ENCODE measurements around the gene AVPR2. TPM values are rescaled to one million over a fixed set of nuclear protein-coding genes. Genes with fewer than 3 reads are reported as not detected.

AVPR2 gene
- total RNA-seq, 1 experiment from 2014 or later: not detected

DNA sequence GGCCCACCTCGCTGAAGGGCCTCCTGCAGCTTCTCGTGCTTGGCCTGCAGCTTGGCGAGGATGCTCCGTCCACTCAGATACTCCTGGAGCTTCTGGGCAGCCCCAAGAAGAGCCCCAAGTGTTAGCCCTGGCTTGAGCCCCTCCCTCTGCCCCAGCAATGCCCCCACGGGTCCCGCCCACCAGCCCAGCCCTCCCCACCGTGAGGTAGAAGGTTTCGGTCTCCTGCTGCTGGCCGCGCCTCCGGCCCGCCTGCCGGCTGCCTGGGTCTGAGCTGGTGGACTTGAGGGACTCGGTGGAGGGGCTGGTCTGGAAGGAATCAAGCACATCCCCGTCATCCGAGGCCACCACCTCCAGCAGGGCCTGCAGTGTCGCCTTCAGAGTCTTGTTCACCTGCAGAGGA, 8.7 kb downstream of the AVPR2 start:
- no peak for DNase-seq (ENCODE audit: low read depth)

GRCh38 chrX:153913701-153914100, 9.2 kb downstream of the AVPR2 start:
- DNase-seq (ENCODE audit: low read depth): no peak

DNA sequence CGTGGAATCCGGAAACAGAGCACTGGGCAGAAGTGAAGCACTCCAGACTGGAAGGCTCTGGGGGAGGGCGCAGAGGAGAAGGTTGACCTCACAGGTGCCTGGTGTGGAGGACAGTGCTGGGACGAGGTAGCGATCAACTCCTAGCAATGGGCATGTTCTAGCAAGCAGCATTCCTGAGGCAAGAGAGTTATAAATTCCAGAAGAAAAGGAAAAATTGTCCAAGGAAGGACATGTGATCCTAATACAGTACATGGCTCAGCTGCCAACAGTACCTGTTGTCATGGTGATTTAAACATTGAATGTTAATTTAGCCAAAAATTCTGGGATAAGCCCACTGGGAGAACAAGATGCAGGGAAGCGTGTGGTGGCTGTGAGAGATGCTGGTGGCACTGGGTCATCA, 13.4 kb downstream of the AVPR2 start:
- DNase-seq (ENCODE audit: low read depth): no peak

DNA sequence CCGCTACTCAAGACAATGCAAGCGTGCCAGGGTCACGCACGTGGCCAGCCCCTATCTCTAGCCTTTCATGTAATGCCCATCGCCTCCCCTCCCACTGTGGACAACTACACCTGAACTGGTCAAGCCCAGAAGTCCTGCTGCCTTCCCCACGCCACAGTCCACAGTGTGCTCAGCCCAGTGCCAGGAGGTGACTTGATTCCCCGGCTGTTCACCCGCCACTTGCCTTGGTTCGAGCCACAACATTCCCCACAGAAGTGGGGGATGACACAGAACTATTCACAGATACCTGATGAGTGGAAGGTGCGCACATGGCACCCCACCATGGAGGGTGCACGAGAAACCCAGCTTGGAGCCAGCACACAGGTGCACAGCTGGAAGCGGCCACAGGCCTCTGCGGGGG, 14.8 kb downstream of the AVPR2 start:
- DNase-seq (ENCODE audit: low read depth): no peak

GRCh38 chrX:153920546-153920945, 16.1 kb downstream of the AVPR2 start:
- DNase-seq (ENCODE audit: low read depth): no peak

GRCh38 chrX:153921070-153921469, 16.6 kb downstream of the AVPR2 start:
- DNase-seq (ENCODE audit: low read depth): no peak

DNA sequence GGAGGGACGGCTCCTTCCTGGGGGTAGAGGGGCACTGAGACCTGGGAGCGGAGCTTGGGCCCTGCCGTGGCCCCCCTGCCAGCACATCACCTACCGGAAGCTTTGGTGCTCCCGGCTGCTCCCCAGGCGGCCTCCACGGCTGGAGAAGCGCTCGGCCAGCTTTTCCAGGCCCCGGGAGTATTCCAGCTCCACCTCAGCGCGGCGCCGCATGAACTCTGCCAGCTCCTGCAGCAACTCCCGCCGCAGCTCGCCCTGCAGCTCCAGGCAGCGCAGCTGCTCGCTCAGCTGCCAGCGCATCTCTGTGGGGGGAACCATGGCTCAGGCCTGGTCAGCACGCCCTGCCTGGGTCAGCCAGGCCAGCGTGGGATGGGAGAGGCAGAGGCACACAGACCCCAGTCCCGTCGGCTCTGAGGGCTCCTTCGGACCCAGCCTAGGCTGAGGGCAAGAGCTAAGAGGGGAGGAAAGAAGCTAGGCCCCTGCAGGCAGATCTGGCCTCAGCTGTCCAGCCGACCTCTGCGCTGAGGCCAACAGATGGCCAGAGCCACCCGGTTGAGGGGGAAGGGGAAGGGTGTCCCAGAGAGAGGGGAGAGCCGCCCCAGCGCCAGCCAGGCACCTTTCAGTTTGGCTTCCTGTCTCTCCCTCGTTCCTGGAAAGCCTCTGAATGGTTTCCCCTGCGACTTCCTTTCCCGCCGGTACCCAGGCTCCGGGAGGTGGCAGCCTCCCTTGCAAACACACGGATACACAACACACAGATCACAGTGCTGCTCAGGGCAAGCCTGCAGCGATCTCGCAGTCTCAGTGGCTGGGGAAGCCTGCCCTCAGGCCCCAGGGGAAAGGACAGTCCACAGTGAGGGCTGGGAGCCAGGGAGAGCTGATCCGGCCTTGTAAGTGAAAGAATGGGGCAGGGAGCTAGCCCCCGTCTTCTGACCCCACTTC, 17.3 kb downstream of the AVPR2 start:
- DNase-seq (ENCODE audit: low read depth): no peak

DNA sequence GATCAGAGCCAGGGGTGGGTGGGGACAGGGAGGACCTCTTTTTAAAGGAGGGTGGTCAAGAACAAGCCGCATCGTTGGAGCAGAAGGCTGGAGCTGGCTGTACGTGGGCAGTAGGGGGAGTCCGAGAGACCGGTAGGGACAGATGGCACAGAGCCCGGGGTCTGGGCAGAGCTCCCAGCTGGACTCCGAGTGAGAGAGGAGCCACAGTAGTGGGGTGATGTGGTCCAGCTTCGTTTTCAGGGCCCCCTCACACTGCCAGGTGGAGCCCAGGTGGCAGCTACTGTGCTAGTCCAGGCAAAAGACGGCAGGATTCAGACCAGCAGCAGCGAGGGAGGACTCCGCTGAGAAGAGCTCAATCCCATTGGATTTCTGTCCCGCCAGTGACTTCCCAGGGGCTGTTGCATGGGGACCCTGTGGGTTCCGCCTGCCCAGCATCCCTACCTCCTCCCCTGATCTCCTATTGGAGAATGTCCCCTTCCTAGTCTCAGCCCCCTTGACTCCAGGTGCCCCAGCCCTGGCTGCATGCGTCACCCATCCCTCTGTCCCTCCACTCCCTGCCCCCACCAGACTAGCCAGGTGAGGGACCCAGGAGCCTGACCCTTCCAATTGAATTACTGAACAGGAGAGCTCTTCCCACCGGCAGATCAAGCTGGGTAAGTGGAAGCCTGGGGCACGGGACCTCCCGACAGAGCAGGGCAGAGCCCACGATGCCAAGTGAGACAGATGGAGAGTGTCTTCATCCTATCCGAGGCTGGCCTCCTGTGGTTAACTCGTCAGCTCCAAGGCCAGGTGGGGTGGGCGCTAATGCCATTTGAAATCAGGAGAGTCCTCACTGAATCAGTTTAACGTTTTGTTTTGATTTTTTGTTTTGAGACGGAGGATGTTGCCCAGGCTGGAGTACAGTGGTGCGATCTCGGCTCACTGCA, 18.7 kb downstream of the AVPR2 start:
- peak; percentile 59 for DNase-seq (ENCODE audit: low read depth)

DNA sequence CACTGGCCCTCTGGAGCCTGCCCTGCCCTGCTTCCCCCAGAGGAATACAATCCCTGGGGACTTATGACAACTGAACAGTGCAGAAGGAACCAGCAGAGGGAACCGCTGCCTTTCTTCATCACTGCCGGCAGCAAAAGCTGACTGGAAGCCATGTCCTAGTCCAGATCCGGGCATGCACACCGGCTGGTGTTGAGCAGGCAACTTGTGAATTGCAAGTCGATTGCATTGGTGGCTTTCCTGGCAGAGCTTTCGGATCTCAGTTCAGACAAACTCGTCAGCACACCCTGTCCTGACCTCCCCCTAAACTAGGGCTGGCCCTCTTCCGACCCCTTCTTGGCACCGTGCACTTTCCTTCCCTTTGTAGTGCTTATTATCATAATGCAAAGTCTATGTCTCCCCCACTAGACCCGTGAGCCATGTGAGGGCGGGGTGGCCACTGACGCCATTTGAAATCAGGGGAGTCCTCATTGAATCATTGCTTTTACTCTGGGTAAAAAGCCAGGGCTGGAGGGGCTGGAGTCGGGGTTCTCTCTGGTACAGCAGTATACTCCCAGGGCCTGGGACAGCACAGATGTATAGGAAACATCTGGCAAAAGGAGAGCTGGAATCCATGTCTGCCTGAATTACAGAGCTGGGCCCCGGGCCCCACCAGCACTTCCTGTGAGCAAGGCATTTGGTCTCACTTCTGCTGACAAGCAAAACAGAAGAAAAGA, 19.8 kb downstream of the AVPR2 start:
- no peak for DNase-seq (ENCODE audit: low read depth)

DNA sequence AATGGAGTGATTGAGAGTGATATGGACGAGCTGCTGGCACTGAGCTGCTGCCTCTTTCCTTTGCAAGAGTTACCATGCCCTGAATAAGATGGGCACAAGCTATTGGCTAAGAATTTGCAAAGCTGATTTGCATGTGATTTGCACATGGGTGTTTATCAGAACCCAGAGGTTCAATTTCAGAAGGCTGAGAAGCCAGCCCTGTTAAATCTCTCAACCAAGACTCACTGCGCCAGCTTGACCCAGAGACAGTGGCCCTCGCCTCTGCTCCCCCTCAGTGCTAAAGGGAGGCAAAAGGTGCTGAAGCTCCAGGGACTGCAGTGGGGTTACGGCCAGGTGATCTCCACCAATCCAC, 20.9 kb downstream of the AVPR2 start:
- DNase-seq (ENCODE audit: low read depth): no peak

DNA sequence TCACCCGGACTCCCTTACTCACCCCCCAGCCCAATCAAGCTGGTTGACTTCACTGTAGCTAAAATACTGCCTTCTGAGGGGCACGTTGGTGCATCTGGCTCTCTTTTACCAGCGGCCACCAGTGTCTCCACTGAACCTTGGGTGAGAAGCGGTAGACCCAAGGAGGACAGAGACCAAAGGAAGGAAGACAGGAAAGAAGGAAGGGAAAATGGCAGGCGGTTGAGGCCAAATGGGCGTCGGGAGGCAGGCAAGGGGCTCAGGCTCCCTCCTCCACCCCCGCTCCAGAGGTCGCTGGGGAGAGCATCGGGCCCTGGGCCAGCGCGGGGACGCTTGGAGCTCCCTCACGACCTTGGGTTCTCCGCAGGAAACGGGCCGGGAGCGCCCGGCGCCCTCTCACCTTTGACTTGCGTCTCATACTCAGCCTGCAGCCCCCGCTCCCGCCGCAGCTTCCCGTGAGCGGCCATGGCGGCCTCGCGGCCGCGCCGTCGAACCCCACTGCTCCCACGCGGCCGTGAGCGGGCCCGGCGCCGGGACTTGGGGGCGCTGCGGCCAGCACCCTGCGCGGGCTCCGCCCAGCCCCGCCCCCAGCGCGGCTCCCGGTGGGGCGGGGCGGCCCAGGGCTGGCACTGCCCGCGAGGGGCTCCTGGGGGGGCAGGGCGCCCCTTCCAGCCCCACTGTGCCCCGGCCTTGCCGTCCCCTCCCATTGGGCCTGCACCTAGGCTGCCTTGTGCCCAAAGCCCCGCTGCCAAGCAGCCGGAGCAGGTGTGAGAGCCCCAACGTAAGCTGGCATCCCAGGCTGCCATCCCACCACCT, 21.5 kb downstream of the AVPR2 start, which contains the start of gene ARHGAP4:
Gene ARHGAP4 (minus strand): TSS at position 526 of the 813 bp plus-strand sequence. CDS start 62 bp downstream, at position 464.
- DNase-seq (ENCODE audit: low read depth): no peak

- no peak for DNase-seq (ENCODE audit: low read depth)
Measured at GRCh38 chrX:153926552-153926857, 22.0 kb downstream of the AVPR2 start.

GRCh38 chrX:153926858-153927671, 22.6 kb downstream of the AVPR2 start:
- peak; percentile 49 for DNase-seq (ENCODE audit: low read depth)

- DNase-seq (ENCODE audit: low read depth): no peak
Measured at GRCh38 chrX:153927672-153927921, 23.1 kb downstream of the AVPR2 start.

DNA sequence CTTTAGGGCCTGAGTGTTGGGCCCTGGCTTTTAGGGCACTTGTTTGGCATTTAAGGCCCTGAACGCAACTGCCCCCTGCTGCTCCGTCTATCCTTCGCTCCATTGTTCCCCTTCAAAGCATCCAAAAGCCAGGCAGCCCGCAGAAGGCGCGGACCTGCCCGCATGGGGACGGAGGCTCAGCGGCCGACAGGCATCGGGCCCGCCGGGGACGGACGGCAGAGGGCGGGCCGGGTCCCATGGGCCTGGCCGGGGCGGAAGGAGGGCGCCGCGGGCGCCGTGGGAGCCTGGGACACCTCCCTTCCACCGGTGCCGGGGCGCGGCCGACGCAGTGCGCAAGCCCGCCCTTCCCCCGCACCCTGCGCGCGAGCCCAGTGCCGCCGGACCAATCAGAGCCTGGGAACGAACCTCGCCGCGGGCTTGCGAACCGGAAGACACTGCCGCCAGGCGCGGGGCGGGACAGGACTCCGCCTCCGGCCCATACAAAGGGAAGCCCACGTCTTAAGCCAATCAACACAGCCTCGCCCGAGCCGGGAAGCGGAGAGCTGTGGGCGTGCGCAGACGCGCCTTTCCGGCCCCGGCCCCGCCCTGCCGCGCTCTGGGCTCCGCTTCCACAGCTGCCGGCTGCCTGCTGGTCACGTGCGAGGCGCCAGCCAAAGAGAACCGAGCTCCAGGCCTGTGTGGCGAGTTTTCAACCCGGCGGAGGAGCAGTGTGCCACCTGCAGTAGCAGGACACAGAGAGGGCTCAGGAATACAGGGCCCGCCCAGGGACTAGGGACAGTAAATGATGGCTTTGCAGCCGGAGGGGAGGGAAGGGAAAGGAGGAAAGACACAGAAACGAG, 23.7 kb downstream of the AVPR2 start:
- peak; percentile 97 for DNase-seq (ENCODE audit: low read depth)

DNA sequence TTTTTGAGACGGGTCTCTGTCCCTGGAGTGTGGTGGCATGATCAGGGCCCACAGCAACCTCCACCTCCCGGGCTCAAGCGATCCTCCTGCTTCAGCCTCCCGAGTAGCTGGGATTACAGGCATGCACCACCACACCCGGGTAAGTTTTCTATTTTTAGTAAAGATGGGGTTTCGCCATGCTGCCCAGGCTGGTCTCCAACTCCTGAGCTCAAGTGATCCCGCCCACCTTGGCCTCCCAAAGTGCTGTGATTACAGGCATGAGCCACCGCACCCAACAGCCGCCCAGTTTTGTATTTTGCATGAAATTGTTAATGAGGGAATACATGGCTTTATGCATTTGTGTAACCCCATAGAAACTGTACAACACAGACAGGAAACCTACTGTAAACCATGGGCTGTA, 24.4 kb downstream of the AVPR2 start:
- no peak for DNase-seq (ENCODE audit: low read depth)

- DNase-seq (ENCODE audit: low read depth): no peak
Measured at GRCh38 chrX:153929576-153929975, 25.1 kb downstream of the AVPR2 start.

DNA sequence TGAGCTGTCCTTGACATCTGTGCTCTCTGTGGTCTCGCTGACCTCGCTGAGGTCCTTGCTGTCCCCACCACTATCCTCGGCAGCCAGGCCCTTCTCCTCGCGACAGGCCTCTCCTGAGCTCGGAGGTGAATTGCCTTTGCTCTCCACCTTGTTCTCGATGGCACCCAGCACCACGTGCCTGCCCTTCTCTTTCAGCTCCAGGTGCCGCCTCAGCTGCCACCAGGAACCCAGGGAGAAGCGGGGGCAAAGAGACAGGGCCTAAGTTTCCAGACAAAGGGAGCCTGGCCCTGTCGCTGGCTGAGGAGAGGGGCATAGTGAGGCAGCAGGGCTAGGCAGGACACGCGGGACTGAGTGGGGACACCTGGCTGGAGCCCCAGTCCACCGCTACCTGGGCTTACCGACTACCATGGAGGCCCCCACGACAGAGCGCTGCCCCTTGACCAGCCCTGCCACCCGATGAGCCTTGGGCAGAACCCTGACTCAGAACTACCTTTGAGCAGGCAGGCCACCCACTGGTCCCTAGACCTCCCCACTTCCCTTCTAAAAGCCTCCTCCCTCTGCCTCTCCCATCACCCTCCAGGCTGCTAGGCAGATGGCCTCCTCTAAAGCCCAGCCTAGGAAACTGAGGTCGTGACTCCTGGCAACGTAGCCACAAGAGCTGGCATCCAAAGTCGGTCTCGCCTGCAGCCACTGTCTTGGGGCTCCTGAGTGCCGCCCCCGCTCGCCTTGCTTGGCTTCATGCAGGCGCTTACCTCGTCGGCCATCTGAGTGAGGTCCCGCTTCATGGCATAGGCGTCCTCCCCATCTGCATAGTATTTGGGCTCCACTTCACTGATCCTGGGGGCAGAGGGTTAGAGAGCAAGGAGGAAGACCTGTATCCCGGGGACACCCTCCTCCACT, 25.8 kb downstream of the AVPR2 start:
- DNase-seq (ENCODE audit: low read depth): no peak

DNA sequence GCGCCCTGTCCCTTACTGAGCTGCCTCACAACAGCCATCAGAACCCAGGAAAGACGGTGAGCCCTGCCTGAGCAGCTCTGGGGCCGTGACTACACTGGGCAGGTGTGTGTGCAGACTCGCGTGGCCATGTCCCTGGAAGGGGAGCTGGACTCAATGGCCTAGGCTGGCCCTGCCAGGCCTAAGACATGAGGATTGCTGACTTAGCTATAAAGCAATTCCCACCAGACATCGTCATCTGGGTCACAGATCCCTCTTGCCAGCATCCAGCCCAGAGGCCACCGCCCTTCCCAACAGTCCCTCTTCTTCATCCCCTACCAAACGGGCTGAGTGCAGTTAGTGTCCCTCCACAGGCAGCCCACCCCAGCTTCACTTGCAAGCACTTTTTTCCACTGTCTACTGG, 26.7 kb downstream of the AVPR2 start:
- DNase-seq (ENCODE audit: low read depth): no peak

All from Daoy (cell line).